Keratinocyte (primary cell): Measurements from ENCODE around the gene BRSK1. TPM values are rescaled to one million over a fixed set of nuclear protein-coding genes. Genes with fewer than 3 reads are reported as not detected.

ENCODE experiments used
- DNase-seq: peaks from one replicate; pipeline ENCODE4 v3.0.0-alpha.2; 2011; ENCODE audit warnings: low read depth, missing footprints, low spot score
- FAIRE-seq: peaks from 2 replicates; lab custom pipeline; 2011; peaks lifted over from hg19 to GRCh38; lab: Jason Lieb, UNC
- H2AFZ ChIP-seq: 2 replicates; pipeline ENCODE4 v1.6.0; 2012; ENCODE audit warnings: low read length, control low read depth, inconsistent platforms; ENCODE audit not compliant: control insufficient read depth
- H3K27ac ChIP-seq: 2 replicates; pipeline ENCODE4 v1.5.1; 2011; ENCODE audit warnings: low read length; ENCODE audit not compliant: control insufficient read depth, insufficient read depth
- H3K27me3 ChIP-seq: 3 replicates; pipeline ENCODE4 v1.6.0; 2011; ENCODE audit warnings: low read length; ENCODE audit not compliant: control insufficient read depth, insufficient read depth; ENCODE audit errors: extremely low read depth
- H3K36me3 ChIP-seq, 2 experiments: 2 replicates in 1 of 2; 3 replicates in 1 of 2; pipeline ENCODE4 v1.5.1; 2011; ENCODE audit warnings: low read length in 2 of 2, mild to moderate bottlenecking in 1 of 2; ENCODE audit not compliant: control insufficient read depth in 2 of 2, insufficient read depth in 2 of 2; ENCODE audit errors: extremely low read depth in 1 of 2
- H3K4me1 ChIP-seq: 3 replicates; pipeline ENCODE4 v1.5.1; 2011; ENCODE audit warnings: low read length; ENCODE audit not compliant: control insufficient read depth, insufficient read depth; ENCODE audit errors: extremely low read depth
- H3K4me2 ChIP-seq: 3 replicates; pipeline ENCODE4 v1.6.0; 2011; ENCODE audit warnings: low read depth, low read length; ENCODE audit not compliant: control insufficient read depth, insufficient read depth; ENCODE audit errors: extremely low read depth
- H3K4me3 ChIP-seq, 3 experiments: fragments of 200-600 bp in 1 of 3; sonication (generic) in 1 of 3; 2 replicates in 2 of 3; 3 replicates in 1 of 3; pipeline ENCODE4 v1.5.1; 2011 to 2016; ENCODE audit warnings: low read length in 3 of 3, mild to moderate bottlenecking in 3 of 3, control low read depth in 2 of 3, inconsistent platforms in 1 of 3, low read depth in 1 of 3, mixed read lengths in 1 of 3, mixed run types in 1 of 3, moderate library complexity in 1 of 3; ENCODE audit not compliant: control insufficient read depth in 2 of 3, insufficient read depth in 2 of 3; ENCODE audit errors: extremely low read depth in 1 of 3
- H3K79me2 ChIP-seq: 2 replicates; pipeline ENCODE4 v1.6.0; 2012; ENCODE audit warnings: low read length; ENCODE audit not compliant: control insufficient read depth, insufficient read depth
- H3K9ac ChIP-seq: 3 replicates; pipeline ENCODE4 v1.6.0; 2011; ENCODE audit warnings: low read length; ENCODE audit not compliant: control insufficient read depth, insufficient read depth; ENCODE audit errors: extremely low read depth
- H3K9me1 ChIP-seq: 3 replicates; pipeline ENCODE4 v1.6.0; 2011; ENCODE audit warnings: low read length; ENCODE audit not compliant: control insufficient read depth, insufficient read depth; ENCODE audit errors: extremely low read depth
- H3K9me3 ChIP-seq: 2 replicates; pipeline ENCODE4 v1.5.1; 2012; ENCODE audit warnings: low read depth, low read length; ENCODE audit not compliant: control insufficient read depth
- H4K20me1 ChIP-seq: 3 replicates; pipeline ENCODE4 v1.6.0; 2011; ENCODE audit warnings: low read length; ENCODE audit not compliant: control insufficient read depth, insufficient read depth; ENCODE audit errors: extremely low read depth
- CTCF ChIP-seq, 3 experiments: IDR thresholded peaks in 1 of 3; conservative IDR thresholded peaks in 1 of 3; optimal IDR thresholded peaks in 1 of 3; 2 replicates in 2 of 3; 3 replicates in 1 of 3; pipeline versions ENCODE3 to v1.5.1; 2011; ENCODE audit warnings: low read length in 3 of 3, mild to moderate bottlenecking in 3 of 3, moderate library complexity in 2 of 3, control low read depth in 1 of 3, inconsistent platforms in 1 of 3; ENCODE audit not compliant: insufficient read depth in 2 of 3; ENCODE audit errors: extremely low read depth in 1 of 3
- EZH2 ChIP-seq: IDR thresholded peaks from one replicate; pipeline ENCODE4 v1.6.1; 2012; ENCODE audit warnings: inconsistent platforms, mild to moderate bottlenecking, low read length, moderate library complexity
- dilution Hi-C: fragments of 300-500 bp; cut with MboI; formaldehyde crosslinking; loops from one replicate; pipeline ENCODE4 v1.7.0; 2020; ENCODE audit warnings: low sequenced_read_pairs; ENCODE audit not compliant: extremely low pct_ligation_motif_present
- polyA plus RNA-seq, 5 experiments: library from polyadenylated mRNA; depleted of rRNA in 3 of 5; stranded (reverse) in 3 of 5; stranded (forward) in 1 of 5; unstranded in 1 of 5; fragments of >200 nt; gene quantifications; 1 replicate in 1 of 5; 2 replicates in 3 of 5; 3 replicates in 1 of 5; pipeline versions ENCODE4 v1.2.1 to v1.2.3, GENCODE V29; 2011 to 2012; ENCODE audit warnings: missing spikeins in 2 of 5, low read depth in 1 of 5, low replicate concordance in 1 of 5

BRSK1 gene
- polyA plus RNA-seq, 1 donor (not counting 4 experiments of a cell fraction or from before 2014, with no cell fraction given): 0.46 TPM

- no peak for FAIRE-seq
- Histone ChIP-seq H3K4me3 (peak overlapping the region; percentile 79 to 99 (median 88)), H3K4me1 (peaks cover 27% of the 10 kb centered on the region), H4K20me1 (peaks cover 35% of the 10 kb centered on the region), H3K9me3 (no peaks in the 10 kb centered on the region), H3K27ac (peak overlapping the region; percentile 91), H3K27me3 (no peaks in the 10 kb centered on the region), H3K79me2 (peaks cover 52% of the 10 kb centered on the region), H3K36me3 (peaks cover 2 to 6% of the 10 kb centered on the region in 2 experiments), H3K9ac (peak overlapping the region; percentile 94), H3K9me1 (peaks cover 10% of the 10 kb centered on the region), H3K4me2 (peak overlapping the region; percentile 96), H2AFZ (peak overlapping the region; percentile 80)
- dilution Hi-C loops: no loop called here
- no peak for DNase-seq
- TF ChIP-seq CTCF (optimal IDR thresholded peaks at IDR 0.05 in 1 of 3, IDR thresholded peaks at IDR 0.05 in 1 of 3, conservative IDR thresholded peaks at IDR 0.05 in 1 of 3; ENCODE audit: extremely low read depth in 1 of 3, insufficient read depth in 2 of 3, low read length in 3 of 3) (no peak), EZH2 (no peak)
These were observed 25.3 kb upstream of the BRSK1 start for GRCh38 chr19:55258476-55258827.

- Histone ChIP-seq H3K4me3 (peak within 1 kb of the TSS; percentile 79 to 99 (median 88)), H3K4me1 (peaks cover 27% of the 10 kb centered on the region), H4K20me1 (peaks cover 31% of the 10 kb centered on the region), H3K36me3 (peaks cover 2 to 6% of the 10 kb centered on the region in 2 experiments), H3K9ac (peak within 1 kb of the TSS; percentile 94), H3K9me1 (peaks cover 10% of the 10 kb centered on the region), H3K79me2 (peaks cover 47% of the 10 kb centered on the region), H3K9me3 (no peaks in the 10 kb centered on the region), H3K27me3 (no peaks in the 10 kb centered on the region), H3K4me2 (peak within 1 kb of the TSS; percentile 96), H2AFZ (peak within 1 kb of the TSS; percentile 80), H3K27ac (peak within 1 kb of the TSS; percentile 91)
- DNase-seq (peak; percentile 90), FAIRE-seq (peak; percentile 82)
- no peak for TF ChIP-seq CTCF (optimal IDR thresholded peaks at IDR 0.05 in 1 of 3, IDR thresholded peaks at IDR 0.05 in 1 of 3, conservative IDR thresholded peaks at IDR 0.05 in 1 of 3; ENCODE audit: extremely low read depth in 1 of 3, insufficient read depth in 2 of 3, low read length in 3 of 3)
- TF ChIP-seq EZH2: no peak
- dilution Hi-C loops: no loop called here
These were observed 24.8 kb upstream of the BRSK1 start, which contains the start of gene PPP6R1 for GRCh38 chr19:55258828-55259539. Gene PPP6R1 (minus strand): TSS chr19:55259017. CDS start chr19:55247103, 11,914 bp downstream.
